OCI-LY1 (cell line): ENCODE data around the gene NAA16.

ENCODE experiments used
- H2AFZ ChIP-seq: fragments of 200-600 bp; sonication (generic), shearing (Covaris generic); 2 replicates; pipeline ENCODE4 v1.6.0; 2014; ENCODE audit warnings: antibody characterized with exemption, mild to moderate bottlenecking, low read length
- H3F3A ChIP-seq: fragments of 200-600 bp; sonication (generic), shearing (Covaris generic); 2 replicates; pipeline ENCODE4 v1.6.0; 2014; ENCODE audit warnings: mild to moderate bottlenecking, antibody characterized with exemption, low read length, moderate library complexity; ENCODE audit not compliant: insufficient read depth
- H3K27ac ChIP-seq: fragments of 200-600 bp; sonication (generic); 2 replicates; pipeline ENCODE4 v1.5.1; 2014; ENCODE audit warnings: low read length, mixed run types, mild to moderate bottlenecking, low read depth; ENCODE audit not compliant: poor library complexity, severe bottlenecking
- H3K27me3 ChIP-seq: fragments of 200-600 bp; sonication (generic); 2 replicates; pipeline ENCODE4 v1.6.0; 2014; ENCODE audit warnings: antibody characterized with exemption, mild to moderate bottlenecking, low read length, moderate library complexity; ENCODE audit not compliant: insufficient read depth
- H3K36me3 ChIP-seq: fragments of 200-600 bp; sonication (generic); 2 replicates; pipeline ENCODE4 v1.6.1; 2014; ENCODE audit warnings: mild to moderate bottlenecking, antibody characterized with exemption, low read length, moderate library complexity, mixed read lengths; ENCODE audit not compliant: insufficient read depth
- H3K4me1 ChIP-seq: fragments of 200-600 bp; sonication (generic); 2 replicates; pipeline ENCODE4 v1.5.1; 2014; ENCODE audit warnings: mild to moderate bottlenecking, low read length, moderate library complexity; ENCODE audit not compliant: insufficient read depth, severe bottlenecking
- H3K4me2 ChIP-seq: fragments of 200-600 bp; sonication (generic), shearing (Covaris generic); 2 replicates; pipeline ENCODE4 v1.6.1; 2014; ENCODE audit warnings: low read length
- H3K4me3 ChIP-seq: fragments of 200-600 bp; sonication (generic); 2 replicates; pipeline ENCODE4 v1.5.1; 2014; ENCODE audit warnings: low read length, low read depth, mild to moderate bottlenecking, mixed read lengths; ENCODE audit not compliant: poor library complexity, severe bottlenecking
- H3K79me2 ChIP-seq: fragments of 200-600 bp; shearing (Covaris generic); 2 replicates; pipeline ENCODE4 v1.6.1; 2016; ENCODE audit warnings: mixed run types, low read length, mixed read lengths; ENCODE audit not compliant: insufficient read depth
- H3K9ac ChIP-seq: fragments of 200-600 bp; sonication (generic), shearing (Covaris generic); 2 replicates; pipeline ENCODE4 v1.6.1; 2014; ENCODE audit warnings: mild to moderate bottlenecking, low read length, mixed read lengths
- H3K9me2 ChIP-seq: fragments of 200-600 bp; sonication (generic), shearing (Covaris generic); 2 replicates; pipeline ENCODE4 v1.6.1; 2014; ENCODE audit warnings: low read depth, mild to moderate bottlenecking, low read length, mixed read lengths
- H3K9me3 ChIP-seq: fragments of 200-600 bp; shearing (Covaris generic); 2 replicates; pipeline ENCODE4 v1.6.1; 2014; ENCODE audit warnings: low read length, mixed read lengths
- H4K20me1 ChIP-seq: fragments of 200-600 bp; sonication (generic), shearing (Covaris generic); 2 replicates; pipeline ENCODE4 v1.6.0; 2016; ENCODE audit warnings: mild to moderate bottlenecking, low read length; ENCODE audit not compliant: insufficient read depth
- CTCF ChIP-seq: fragments of 200-600 bp; sonication (generic), shearing (Covaris generic); IDR thresholded peaks from 2 replicates; pipeline ENCODE4 v1.5.1; 2017; ENCODE audit warnings: mild to moderate bottlenecking, antibody characterized with exemption, low read length, moderate library complexity, mixed read lengths
- EZH2 ChIP-seq: fragments of 200-600 bp; sonication (generic), shearing (Covaris generic); IDR thresholded peaks from 2 replicates; pipeline ENCODE4 v1.8.0; 2017; ENCODE audit warnings: borderline replicate concordance, mixed run types, mild to moderate bottlenecking, antibody characterized with exemption, low read length, moderate library complexity, mixed read lengths

The NAA16 gene

GRCh38 chr13:41317243-41317642 is 6.2 kb downstream of the NAA16 start:
- no peak overlapping the region for H3K9ac ChIP-seq
- H3F3A ChIP-seq = no peaks in the 10 kb centered on the region
- no peak overlapping the region for H3K4me2 ChIP-seq
- no peaks in the 10 kb centered on the region for H4K20me1 ChIP-seq
- H3K4me1 ChIP-seq = peaks cover 35% of the 10 kb centered on the region
- H3K27me3 ChIP-seq = no peaks in the 10 kb centered on the region
- H3K9me2 ChIP-seq = no peaks in the 10 kb centered on the region
- TF ChIP-seq CTCF (no peak), EZH2 (no peak)
- H3K9me3 ChIP-seq = no peaks in the 10 kb centered on the region
- H2AFZ ChIP-seq = no peak overlapping the region
- H3K27ac ChIP-seq = no peak overlapping the region
- H3K79me2 ChIP-seq = peaks cover 85% of the 10 kb centered on the region
- H3K36me3 ChIP-seq = peaks cover 46% of the 10 kb centered on the region
- no peak overlapping the region for H3K4me3 ChIP-seq

GRCh38 chr13:41325752-41326151 is 14.7 kb downstream of the NAA16 start:
- Histone ChIP-seq H3K27me3 (no peaks in the 10 kb centered on the region), H3K27ac (no peak overlapping the region), H4K20me1 (no peaks in the 10 kb centered on the region), H3K36me3 (peaks cover 91% of the 10 kb centered on the region), H3K4me3 (no peak overlapping the region), H3K79me2 (peaks cover 7% of the 10 kb centered on the region; the same call in 1 of the 2 replicates), H3K4me1 (peaks cover 6% of the 10 kb centered on the region), H2AFZ (no peak overlapping the region), H3K9me3 (no peaks in the 10 kb centered on the region), H3F3A (no peaks in the 10 kb centered on the region), H3K9me2 (no peaks in the 10 kb centered on the region), H3K9ac (no peak overlapping the region), H3K4me2 (no peak overlapping the region)
- TF ChIP-seq EZH2 (no peak), CTCF (no peak)

GRCh38 chr13:41326661-41327060 is 15.6 kb downstream of the NAA16 start:
- no peaks in the 10 kb centered on the region for H3K9me3 ChIP-seq
- no peaks in the 10 kb centered on the region for H3K9me2 ChIP-seq
- H3F3A ChIP-seq = no peaks in the 10 kb centered on the region
- no peaks in the 10 kb centered on the region for H4K20me1 ChIP-seq
- no peak overlapping the region for H3K27ac ChIP-seq
- H2AFZ ChIP-seq = no peak overlapping the region
- H3K27me3 ChIP-seq = no peaks in the 10 kb centered on the region
- no peak overlapping the region for H3K4me2 ChIP-seq
- H3K4me3 ChIP-seq = no peak overlapping the region
- TF ChIP-seq CTCF = no peak
- no peak for TF ChIP-seq EZH2
- 0 out of 2 replicates have a peak, but pooled peaks cover 7% of the 10 kb centered on the region for H3K79me2 ChIP-seq
- H3K9ac ChIP-seq = no peak overlapping the region
- peaks cover 87% of the 10 kb centered on the region for H3K36me3 ChIP-seq
- H3K4me1 ChIP-seq = peaks cover 6% of the 10 kb centered on the region
